Ascending aorta (tissue), 2 donors: ENCODE data around the gene INKA2. TPM values are rescaled to one million over a fixed set of nuclear protein-coding genes. Genes with fewer than 3 reads are reported as not detected.

ENCODE experiments used
- DNase-seq, 2 donors: peaks; one replicate each; pipeline ENCODE4 v3.0.0-alpha.2; 2019; ENCODE audit warnings: low spot score in 2 of 2
- H3K27ac ChIP-seq, 2 donors: fragments of 200-600 bp; sonication (generic); one replicate each; pipeline ENCODE4 v1.5.1; 2016 to 2017; ENCODE audit warnings: mild to moderate bottlenecking in 1 of 2
- H3K27me3 ChIP-seq: fragments of 200-600 bp; sonication (generic); one replicate; pipeline ENCODE4 v1.5.1; 2017
- H3K36me3 ChIP-seq, 2 donors: fragments of 200-600 bp; sonication (generic); one replicate each; pipeline ENCODE4 v1.5.1; 2016
- H3K4me1 ChIP-seq, 2 donors: fragments of 200-600 bp; sonication (generic); one replicate each; pipeline ENCODE4 v1.5.1; 2016 to 2017; ENCODE audit warnings: mild to moderate bottlenecking in 1 of 2
- H3K4me3 ChIP-seq, 2 donors: fragments of 200-600 bp; sonication (generic); one replicate each; pipeline ENCODE4 v1.5.1; 2016 to 2017; ENCODE audit warnings: mild to moderate bottlenecking in 1 of 2
- H3K9me3 ChIP-seq, 2 donors: fragments of 200-600 bp; sonication (generic); one replicate each; pipeline ENCODE4 v1.5.1; 2016
- CTCF ChIP-seq, 3 experiments: fragments of 200-600 bp in 2 of 3; fragments of 450-650 bp in 1 of 3; sonication (generic) in 2 of 3; IDR thresholded peaks; one replicate each; pipeline ENCODE4 v1.5.1; 2016 to 2019; ENCODE audit warnings: antibody characterized with exemption in 3 of 3, mild to moderate bottlenecking in 1 of 3, moderate library complexity in 1 of 3
- intact Hi-C: fragments of 100-400 bp; cut with DNase I; formaldehyde crosslinking; loops from one replicate; pipeline ENCODE4 v1.15.1; 2023
- total RNA-seq: library from RNA; depleted of rRNA; stranded (reverse); fragments of >200 nt; gene quantifications from one replicate; pipeline ENCODE4 v1.1.0, GENCODE V29; 2016

Gene INKA2
- total RNA-seq, 1 donor from 2014 or later: not detected

- Histone ChIP-seq H3K36me3 (peaks cover 0 to 10% of the 10 kb centered on the region in 2 donors), H3K4me1 (no peaks in the 10 kb centered on the region), H3K27ac (no peak overlapping the region), H3K4me3 (no peak overlapping the region), H3K9me3 (no peaks in the 10 kb centered on the region), H3K27me3 (no peaks in the 10 kb centered on the region)
- DNase-seq: no peak
- intact Hi-C loops: loop anchor here (10.0 kb wide), 1 partner anchor 553 kb away; the partner anchor contains the start of gene CHI3L2
- no peak for TF ChIP-seq CTCF (IDR thresholded peaks at IDR 0.05)
Measured at GRCh38 chr1:111778066-111778465, 38.9 kb upstream of the INKA2 start.

GRCh38 chr1:111777301-111777700 lies 38.1 kb upstream of the INKA2 start:
- intact Hi-C loops: loop anchor here (10.0 kb wide), 1 partner anchor 552 kb away; the partner anchor contains the start of gene CHI3L2
- H3K36me3 ChIP-seq: peaks cover 0 to 10% of the 10 kb centered on the region in 2 donors
- H3K27ac ChIP-seq: no peak overlapping the region
- no peaks in the 10 kb centered on the region for H3K4me1 ChIP-seq
- DNase-seq: no peak
- no peak for TF ChIP-seq CTCF (IDR thresholded peaks at IDR 0.05)
- no peak overlapping the region for H3K4me3 ChIP-seq
- no peaks in the 10 kb centered on the region for H3K27me3 ChIP-seq
- no peaks in the 10 kb centered on the region for H3K9me3 ChIP-seq

- H3K36me3 ChIP-seq: peaks cover 0 to 10% of the 10 kb centered on the region in 2 donors
- DNase-seq: no peak
- H3K9me3 ChIP-seq: no peaks in the 10 kb centered on the region
- H3K27me3 ChIP-seq: no peaks in the 10 kb centered on the region
- intact Hi-C loops: loop anchor here (10.0 kb wide), 1 partner anchor 552 kb away; the partner anchor contains the start of gene CHI3L2
- TF ChIP-seq CTCF (IDR thresholded peaks at IDR 0.05): no peak
- no peak overlapping the region for H3K27ac ChIP-seq
- H3K4me3 ChIP-seq: no peak overlapping the region
- no peaks in the 10 kb centered on the region for H3K4me1 ChIP-seq
Measured at GRCh38 chr1:111776861-111777260, 37.7 kb upstream of the INKA2 start.

- no peak for TF ChIP-seq CTCF (IDR thresholded peaks at IDR 0.05)
- H3K9me3 ChIP-seq: no peaks in the 10 kb centered on the region
- H3K27me3 ChIP-seq: no peaks in the 10 kb centered on the region
- no peak overlapping the region for H3K4me3 ChIP-seq
- peaks cover 0 to 10% of the 10 kb centered on the region in 2 donors for H3K36me3 ChIP-seq
- no peak for DNase-seq
- intact Hi-C loops: loop anchor here (10.0 kb wide), 1 partner anchor 552 kb away; the partner anchor contains the start of gene CHI3L2
- no peaks in the 10 kb centered on the region for H3K4me1 ChIP-seq
- no peak overlapping the region for H3K27ac ChIP-seq
Measured at GRCh38 chr1:111776391-111776790, 37.2 kb upstream of the INKA2 start.

GRCh38 chr1:111775966-111776365 lies 36.8 kb upstream of the INKA2 start:
- DNase-seq: no peak
- Histone ChIP-seq H3K4me3 (no peak overlapping the region), H3K9me3 (no peaks in the 10 kb centered on the region), H3K4me1 (no peaks in the 10 kb centered on the region), H3K27ac (no peak overlapping the region), H3K27me3 (no peaks in the 10 kb centered on the region), H3K36me3 (peaks cover 0 to 10% of the 10 kb centered on the region in 2 donors)
- TF ChIP-seq CTCF (IDR thresholded peaks at IDR 0.05): no peak
- intact Hi-C loops: loop anchor here (10.0 kb wide), 1 partner anchor 551 kb away; the partner anchor contains the start of gene CHI3L2
